Left ventricle myocardium inferior (tissue), 1 donor: Measurements from ENCODE around the gene ZFP36. TPM values are rescaled to one million over a fixed set of nuclear protein-coding genes. Genes with fewer than 3 reads are reported as not detected.

ENCODE experiments used
- DNase-seq: peaks from one replicate; pipeline ENCODE4 v3.0.0-alpha.2; 2020
- H3K27ac ChIP-seq: fragments of 200-600 bp; replicated peaks from 2 replicates; pipeline ENCODE4 v1.8.0; 2021
- H3K27me3 ChIP-seq: fragments of 200-600 bp; 2 replicates; pipeline ENCODE4 v1.8.0; 2021; ENCODE audit warnings: low read depth
- H3K36me3 ChIP-seq: fragments of 200-600 bp; 2 replicates; pipeline ENCODE4 v1.8.0; 2021
- H3K4me1 ChIP-seq: fragments of 200-600 bp; 2 replicates; pipeline ENCODE4 v1.8.0; 2021
- H3K4me3 ChIP-seq: fragments of 200-600 bp; 2 replicates; pipeline ENCODE4 v1.8.0; 2021; ENCODE audit warnings: mild to moderate bottlenecking, moderate library complexity
- H3K9me3 ChIP-seq: fragments of 200-600 bp; replicated peaks from 2 replicates; pipeline ENCODE4 v1.8.0; 2021
- intact Hi-C: fragments of 100-400 bp; cut with micrococcal nuclease; formaldehyde crosslinking; loops from one replicate; pipeline ENCODE4 v1.11.0; 2022
- total RNA-seq: library from RNA; stranded (reverse); fragmentation: NEBNext Ultra II Directional; extraction: Animal tissue kit (Norgen Biotek cat#: 25700); gene quantifications from one replicate; pipeline ENCODE4 v1.2.1, GENCODE V29; 2021
- TF ChIP-seq, protein P1 (sequence below): fragments of 200-600 bp; IDR thresholded peaks from 2 replicates; pipeline ENCODE4 v1.8.0; 2021; ENCODE audit warnings: antibody characterized with exemption, mild to moderate bottlenecking, borderline replicate concordance
- donor health status: DM: no; HTN: yes; CAD: no; lungs with severe emphysema.

The ZFP36 gene
- total RNA-seq, 1 donor from 2014 or later: 34.8 TPM

DNA sequence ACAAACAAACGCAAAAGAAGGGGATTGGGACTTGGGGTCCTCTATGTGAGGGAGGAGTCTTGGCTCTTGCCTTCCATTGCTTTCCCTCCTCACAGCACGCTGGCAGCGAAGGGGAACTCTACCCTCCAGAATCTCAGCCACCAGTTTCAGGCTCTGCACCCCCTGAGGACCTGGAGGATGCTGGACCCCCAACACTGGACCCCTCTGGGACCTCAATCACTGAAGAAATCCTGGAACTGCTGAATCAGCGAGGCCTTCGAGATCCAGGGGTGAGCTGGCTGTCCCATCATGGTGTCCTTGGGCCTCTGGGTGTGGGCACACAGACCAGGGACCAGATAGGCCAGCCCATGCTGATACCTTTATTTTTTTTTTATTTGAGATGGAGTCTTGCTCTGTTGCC, 15.4 kb downstream of the ZFP36 start:
- H3K9me3 ChIP-seq: no peaks in the 10 kb centered on the region
- no peak overlapping the region for H3K4me3 ChIP-seq
- H3K27ac ChIP-seq: no peak overlapping the region
- TF ChIP-seq, protein P1, sequence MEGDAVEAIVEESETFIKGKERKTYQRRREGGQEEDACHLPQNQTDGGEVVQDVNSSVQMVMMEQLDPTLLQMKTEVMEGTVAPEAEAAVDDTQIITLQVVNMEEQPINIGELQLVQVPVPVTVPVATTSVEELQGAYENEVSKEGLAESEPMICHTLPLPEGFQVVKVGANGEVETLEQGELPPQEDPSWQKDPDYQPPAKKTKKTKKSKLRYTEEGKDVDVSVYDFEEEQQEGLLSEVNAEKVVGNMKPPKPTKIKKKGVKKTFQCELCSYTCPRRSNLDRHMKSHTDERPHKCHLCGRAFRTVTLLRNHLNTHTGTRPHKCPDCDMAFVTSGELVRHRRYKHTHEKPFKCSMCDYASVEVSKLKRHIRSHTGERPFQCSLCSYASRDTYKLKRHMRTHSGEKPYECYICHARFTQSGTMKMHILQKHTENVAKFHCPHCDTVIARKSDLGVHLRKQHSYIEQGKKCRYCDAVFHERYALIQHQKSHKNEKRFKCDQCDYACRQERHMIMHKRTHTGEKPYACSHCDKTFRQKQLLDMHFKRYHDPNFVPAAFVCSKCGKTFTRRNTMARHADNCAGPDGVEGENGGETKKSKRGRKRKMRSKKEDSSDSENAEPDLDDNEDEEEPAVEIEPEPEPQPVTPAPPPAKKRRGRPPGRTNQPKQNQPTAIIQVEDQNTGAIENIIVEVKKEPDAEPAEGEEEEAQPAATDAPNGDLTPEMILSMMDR: no peak
- intact Hi-C loops: no loop called here
- H3K4me1 ChIP-seq: peaks cover 5% of the 10 kb centered on the region
- H3K36me3 ChIP-seq: peaks cover 73% of the 10 kb centered on the region
- no peak for DNase-seq
- no peaks in the 10 kb centered on the region for H3K27me3 ChIP-seq

DNA sequence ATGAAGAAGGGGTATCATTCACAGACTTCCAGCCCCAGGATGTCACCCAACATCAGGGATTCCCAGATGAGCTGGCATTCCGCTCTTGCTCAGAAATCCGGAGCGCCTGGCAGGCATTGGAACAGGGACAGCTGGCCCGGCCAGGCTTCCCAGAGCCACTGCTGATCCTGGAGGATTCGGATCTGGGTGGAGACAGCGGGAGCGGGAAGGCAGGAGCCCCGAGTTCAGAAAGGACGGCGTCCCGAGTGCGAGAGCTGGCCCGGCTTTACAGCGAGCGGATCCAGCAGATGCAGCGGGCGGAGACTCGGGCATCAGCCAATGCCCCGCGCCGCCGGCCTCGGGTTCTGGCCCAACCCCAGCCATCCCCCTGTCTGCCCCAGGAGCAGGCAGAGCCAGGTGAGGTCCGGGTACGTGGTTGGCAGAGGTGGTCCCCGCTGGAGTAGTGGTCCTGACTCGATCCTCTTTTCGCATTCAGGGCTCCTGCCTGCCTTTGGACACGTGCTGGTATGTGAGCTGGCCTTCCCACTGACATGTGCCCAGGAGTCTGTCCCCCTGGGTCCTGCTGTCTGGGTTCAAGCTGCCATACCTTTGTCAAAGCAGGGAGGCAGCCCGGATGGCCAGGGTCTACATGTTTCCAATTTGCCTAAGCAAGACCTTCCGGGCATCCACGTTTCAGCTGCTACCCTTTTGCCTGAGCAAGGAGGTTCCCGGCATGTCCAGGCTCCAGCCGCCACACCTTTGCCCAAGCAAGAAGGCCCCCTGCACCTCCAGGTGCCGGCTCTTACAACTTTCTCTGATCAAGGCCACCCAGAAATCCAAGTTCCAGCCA, 16.8 kb downstream of the ZFP36 start:
- Histone ChIP-seq H3K27me3 (no peaks in the 10 kb centered on the region), H3K36me3 (peaks cover 59% of the 10 kb centered on the region), H3K4me3 (no peak overlapping the region), H3K9me3 (no peaks in the 10 kb centered on the region), H3K4me1 (peaks cover 9% of the 10 kb centered on the region), H3K27ac (no peak overlapping the region)
- DNase-seq: peak; percentile 12
- intact Hi-C loops: no loop called here
- TF ChIP-seq, protein P1: no peak

DNA sequence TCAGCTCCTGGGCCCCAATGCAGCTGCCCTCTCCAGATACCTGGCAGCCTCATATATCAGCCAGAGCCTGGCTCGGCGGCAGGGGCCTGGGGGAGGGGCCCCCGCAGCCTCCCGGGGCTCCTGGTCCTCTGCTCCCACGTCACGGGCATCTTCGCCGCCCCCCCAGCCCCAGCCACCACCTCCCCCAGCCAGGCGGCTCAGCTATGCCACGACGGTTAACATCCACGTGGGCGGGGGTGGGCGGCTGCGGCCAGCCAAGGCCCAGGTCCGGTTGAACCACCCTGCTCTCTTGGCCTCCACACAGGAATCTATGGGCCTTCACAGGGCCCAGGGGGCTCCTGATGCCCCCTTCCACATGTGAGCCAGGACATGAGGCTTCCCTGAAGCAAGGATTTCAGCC, 18.3 kb downstream of the ZFP36 start:
- peaks cover 44% of the 10 kb centered on the region for H3K36me3 ChIP-seq
- TF ChIP-seq, protein P1: no peak
- intact Hi-C loops: no loop called here
- peaks cover 20% of the 10 kb centered on the region for H3K4me1 ChIP-seq
- H3K27ac ChIP-seq: no peak overlapping the region
- no peaks in the 10 kb centered on the region for H3K27me3 ChIP-seq
- no peak for DNase-seq
- H3K9me3 ChIP-seq: no peaks in the 10 kb centered on the region
- no peak overlapping the region for H3K4me3 ChIP-seq

DNA sequence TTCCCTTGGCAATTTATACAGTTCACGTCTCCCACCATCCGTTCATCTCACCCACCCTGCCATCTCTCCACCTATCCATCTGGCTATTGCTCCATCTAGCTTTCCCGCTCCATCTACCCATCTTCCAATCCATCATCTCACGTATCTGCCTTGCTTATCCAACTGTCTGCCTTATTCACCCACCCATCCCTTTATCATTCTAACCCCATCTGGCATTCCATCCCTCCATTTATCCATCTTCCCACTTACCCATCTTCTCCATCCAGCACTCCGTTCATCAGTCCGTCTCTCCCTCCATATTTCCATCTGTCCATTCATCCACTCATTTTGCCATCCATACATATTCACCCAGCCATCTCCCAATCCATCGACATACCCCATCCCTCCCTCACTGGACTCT, 19.1 kb downstream of the ZFP36 start:
- intact Hi-C loops: no loop called here
- Histone ChIP-seq H3K27me3 (no peaks in the 10 kb centered on the region), H3K36me3 (peaks cover 37% of the 10 kb centered on the region), H3K4me1 (peaks cover 20% of the 10 kb centered on the region), H3K9me3 (no peaks in the 10 kb centered on the region), H3K4me3 (no peak overlapping the region), H3K27ac (no peak overlapping the region)
- DNase-seq: no peak
- TF ChIP-seq, protein P1: no peak

DNA sequence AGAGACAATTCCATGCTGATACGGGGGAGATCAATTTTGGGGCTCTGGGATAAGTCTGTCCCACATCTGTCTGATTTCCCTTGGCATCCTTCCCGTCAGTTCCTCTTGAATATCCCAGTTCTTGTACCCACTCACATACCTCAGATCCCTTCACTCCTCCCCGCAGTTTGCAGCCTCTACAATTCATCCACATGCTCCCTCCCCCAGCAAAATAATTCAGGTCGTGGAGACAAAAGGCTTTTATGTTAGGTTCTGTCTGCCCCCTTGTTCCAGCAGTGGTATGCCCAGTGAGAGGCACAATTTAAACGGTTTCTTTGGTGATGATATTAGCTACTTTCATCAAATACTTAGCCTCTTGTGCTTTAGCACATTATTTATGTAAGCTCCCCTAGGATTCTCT, 19.5 kb downstream of the ZFP36 start:
- H3K27me3 ChIP-seq: no peaks in the 10 kb centered on the region
- H3K27ac ChIP-seq: no peak overlapping the region
- TF ChIP-seq, protein P1: no peak
- H3K9me3 ChIP-seq: no peaks in the 10 kb centered on the region
- DNase-seq: no peak
- H3K4me1 ChIP-seq: peaks cover 24% of the 10 kb centered on the region
- intact Hi-C loops: no loop called here
- H3K36me3 ChIP-seq: peaks cover 33% of the 10 kb centered on the region
- no peak overlapping the region for H3K4me3 ChIP-seq
